HepG2 (cell line): ENCODE measurements around the gene LDAH. TPM values are rescaled to one million over a fixed set of nuclear protein-coding genes. Genes with fewer than 3 reads are reported as not detected.
A peak's percentile ranks its signal among the peaks of the same experiment; 100 is the strongest.

Experiments used
- ATAD3A ChIP-seq: sonication (generic); formaldehyde crosslinking; IDR thresholded peaks from 2 replicates; pipeline ENCODE4 v1.4.0; 2020; ENCODE audit warnings: missing genetic modification reagents
- ETV5 ChIP-seq: IDR thresholded peaks from 2 replicates; pipeline ENCODE4 v1.6.1; 2018; ENCODE audit warnings: missing biosample characterization, missing genetic modification reagents, inconsistent platforms, borderline replicate concordance
- GZF1 ChIP-seq: sonication (generic); formaldehyde crosslinking; IDR thresholded peaks from 2 replicates; pipeline ENCODE4 v1.5.1; 2020; ENCODE audit warnings: mild to moderate bottlenecking, missing genetic modification reagents
- KAT8 ChIP-seq: IDR thresholded peaks from 2 replicates; pipeline ENCODE4 v1.6.1; 2016; ENCODE audit warnings: missing genetic modification reagents, missing compliant biosample characterization
- NFATC3 ChIP-seq: sonication (generic); formaldehyde crosslinking; IDR thresholded peaks from 2 replicates; pipeline ENCODE4 v1.5.1; 2020; ENCODE audit warnings: mild to moderate bottlenecking, missing genetic modification reagents
- XRCC5 ChIP-seq: fragments of 200-400 bp; formaldehyde crosslinking; optimal IDR thresholded peaks from 2 replicates; pipeline ENCODE3; 2017; ENCODE audit warnings: mild to moderate bottlenecking, low read length
- ZNF160 ChIP-seq: sonication (generic); formaldehyde crosslinking; IDR thresholded peaks from 2 replicates; pipeline ENCODE4 v1.8.0; 2022; ENCODE audit warnings: mild to moderate bottlenecking, inconsistent platforms, missing genetic modification reagents
- ZNF205 ChIP-seq: IDR thresholded peaks from 2 replicates; pipeline ENCODE4 v1.6.1; 2018; ENCODE audit warnings: missing biosample characterization, missing genetic modification reagents
- ZNF274 ChIP-seq: sonication (generic); formaldehyde crosslinking; IDR thresholded peaks from 2 replicates; pipeline ENCODE4 v1.5.1; 2020; ENCODE audit warnings: mild to moderate bottlenecking, missing genetic modification reagents
- ZNF317 ChIP-seq: sonication (generic); formaldehyde crosslinking; IDR thresholded peaks from 2 replicates; pipeline ENCODE4 v1.5.0; 2020; ENCODE audit warnings: mild to moderate bottlenecking, missing genetic modification reagents
- ZNF746 ChIP-seq: sonication (generic); formaldehyde crosslinking; IDR thresholded peaks from 2 replicates; pipeline ENCODE4 v1.8.0; 2022; ENCODE audit warnings: mild to moderate bottlenecking, missing genetic modification reagents
- polyA plus RNA-seq, 8 experiments: library from polyadenylated mRNA; depleted of rRNA in 3 of 8; stranded (reverse) in 7 of 8; unstranded in 1 of 8; fragments of >200 nt; fragmentation: Illumina TruSeq in 4 of 8; extraction: Trizol in 4 of 8; gene quantifications; 2 replicates each; pipeline versions ENCODE4 v1.2.1 to v1.2.3, GENCODE V29; 2011 to 2016; ENCODE audit warnings: low read depth in 4 of 8, missing spikeins in 1 of 8, mixed read lengths in 1 of 8; ENCODE audit not compliant: insufficient read depth in 1 of 8
- total RNA-seq, 5 experiments: library from RNA; depleted of rRNA; stranded (reverse); fragments of >200 nt; fragmentation: Illumina TruSeq; extraction: Trizol; gene quantifications; 2 replicates each; pipeline ENCODE4 v1.2.3, GENCODE V29; 2016; ENCODE audit warnings: low read depth in 1 of 5
- TF ChIP-seq, protein P1 (sequence below): sonication (generic); formaldehyde crosslinking; IDR thresholded peaks from 2 replicates; pipeline ENCODE4 v1.9.0; 2021; ENCODE audit warnings: missing genetic modification reagents, borderline replicate concordance
- TF ChIP-seq, protein P2 (sequence below): sonication (generic); formaldehyde crosslinking; IDR thresholded peaks from 2 replicates; pipeline ENCODE4 v1.4.0; 2020; ENCODE audit warnings: missing genetic modification reagents
- TF ChIP-seq, protein P3 (sequence below): sonication (generic); formaldehyde crosslinking; conservative IDR thresholded peaks from 2 replicates; pipeline ENCODE4 v1.8.0; 2022; ENCODE audit warnings: mild to moderate bottlenecking, moderate library complexity, missing genetic modification reagents
- TF ChIP-seq, protein P4 (sequence below): sonication (generic); formaldehyde crosslinking; IDR thresholded peaks from 2 replicates; pipeline ENCODE4 v1.5.1; 2020; ENCODE audit warnings: mild to moderate bottlenecking, missing genetic modification reagents
- TF ChIP-seq, protein P5 (sequence below): sonication (generic); formaldehyde crosslinking; IDR thresholded peaks from 2 replicates; pipeline ENCODE4 v1.5.0; 2020; ENCODE audit warnings: mild to moderate bottlenecking, missing genetic modification reagents, borderline replicate concordance

LDAH gene
- total and polyA plus RNA-seq, 2 of the 13 experiments (the other 11 are each of a cell fraction or from before 2014, with no cell fraction given), result 28.8 to 46.2 TPM

DNA sequence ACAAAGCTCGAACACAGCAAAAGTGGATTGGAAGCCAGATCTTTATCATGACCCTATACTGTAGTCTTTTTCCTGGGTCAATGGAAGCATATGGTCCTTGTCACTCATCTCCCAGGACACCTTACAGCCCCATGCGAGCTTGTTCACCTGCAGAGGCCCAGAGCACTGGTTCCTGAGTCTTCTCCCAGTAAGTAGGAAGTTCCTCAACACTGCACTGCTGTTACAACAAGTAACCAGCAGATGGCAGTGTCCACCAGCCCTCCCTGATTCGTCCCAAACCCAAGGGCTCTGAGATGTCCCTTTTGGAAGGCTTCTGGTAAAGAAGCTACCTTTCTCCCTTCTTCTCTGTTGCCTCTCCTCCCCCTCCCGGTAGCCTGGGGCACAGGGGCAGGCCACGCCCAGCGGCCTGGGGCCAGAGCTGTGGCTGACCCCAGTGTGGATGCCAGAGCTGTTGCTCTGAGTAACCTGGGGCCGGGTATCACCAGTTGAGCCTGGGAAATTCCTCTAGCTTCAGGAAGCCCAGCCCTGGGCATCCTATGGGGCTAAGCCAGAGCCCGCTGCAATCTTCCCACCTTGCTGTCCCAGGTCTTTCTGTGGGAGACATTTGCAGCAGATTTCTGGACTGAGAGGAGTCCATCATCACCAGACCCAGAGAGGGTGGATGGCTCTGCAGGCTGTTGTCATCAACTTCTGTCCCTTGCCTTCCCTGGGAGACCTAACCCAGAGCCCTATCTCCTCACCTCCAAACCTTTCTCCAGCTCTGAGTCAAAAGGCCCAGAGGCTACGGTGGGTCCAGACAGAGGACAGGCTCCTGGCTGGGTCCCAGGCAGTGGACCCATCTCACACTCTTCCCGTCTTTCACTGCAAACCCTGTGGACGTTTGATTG lies 161.2 kb downstream of the LDAH start (continued):
- TF ChIP-seq ZNF746 (0 out of 2 replicates have a peak, but pooled peaks have one; percentile 33), ZNF274 (no peak), ATAD3A (no peak), ZNF160 (CRISPR knock-in tag) (0 out of 2 replicates have a peak, but pooled peaks have one; percentile 41), XRCC5 (peak; percentile 81), ZNF205 (CRISPR knock-in tag) (peak; percentile 36; the same call in 1 of the 2 replicates), KAT8 (CRISPR knock-in tag) (peak; percentile 27; the same call in 1 of the 2 replicates), ZNF317 (CRISPR knock-in tag) (no peak), NFATC3 (CRISPR knock-in tag) (peak; percentile 69; the same call in 1 of the 2 replicates), ETV5 (CRISPR knock-in tag) (no peak), GZF1 (CRISPR knock-in tag) (no peak)
- TF ChIP-seq, protein P1, sequence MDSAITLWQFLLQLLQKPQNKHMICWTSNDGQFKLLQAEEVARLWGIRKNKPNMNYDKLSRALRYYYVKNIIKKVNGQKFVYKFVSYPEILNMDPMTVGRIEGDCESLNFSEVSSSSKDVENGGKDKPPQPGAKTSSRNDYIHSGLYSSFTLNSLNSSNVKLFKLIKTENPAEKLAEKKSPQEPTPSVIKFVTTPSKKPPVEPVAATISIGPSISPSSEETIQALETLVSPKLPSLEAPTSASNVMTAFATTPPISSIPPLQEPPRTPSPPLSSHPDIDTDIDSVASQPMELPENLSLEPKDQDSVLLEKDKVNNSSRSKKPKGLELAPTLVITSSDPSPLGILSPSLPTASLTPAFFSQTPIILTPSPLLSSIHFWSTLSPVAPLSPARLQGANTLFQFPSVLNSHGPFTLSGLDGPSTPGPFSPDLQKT (CRISPR knock-in tag), result no peak
- TF ChIP-seq, protein P2, sequence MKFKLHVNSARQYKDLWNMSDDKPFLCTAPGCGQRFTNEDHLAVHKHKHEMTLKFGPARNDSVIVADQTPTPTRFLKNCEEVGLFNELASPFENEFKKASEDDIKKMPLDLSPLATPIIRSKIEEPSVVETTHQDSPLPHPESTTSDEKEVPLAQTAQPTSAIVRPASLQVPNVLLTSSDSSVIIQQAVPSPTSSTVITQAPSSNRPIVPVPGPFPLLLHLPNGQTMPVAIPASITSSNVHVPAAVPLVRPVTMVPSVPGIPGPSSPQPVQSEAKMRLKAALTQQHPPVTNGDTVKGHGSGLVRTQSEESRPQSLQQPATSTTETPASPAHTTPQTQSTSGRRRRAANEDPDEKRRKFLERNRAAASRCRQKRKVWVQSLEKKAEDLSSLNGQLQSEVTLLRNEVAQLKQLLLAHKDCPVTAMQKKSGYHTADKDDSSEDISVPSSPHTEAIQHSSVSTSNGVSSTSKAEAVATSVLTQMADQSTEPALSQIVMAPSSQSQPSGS (CRISPR knock-in tag), result peak; percentile 65; the same call in 1 of the 2 replicates
- TF ChIP-seq, protein P3, sequence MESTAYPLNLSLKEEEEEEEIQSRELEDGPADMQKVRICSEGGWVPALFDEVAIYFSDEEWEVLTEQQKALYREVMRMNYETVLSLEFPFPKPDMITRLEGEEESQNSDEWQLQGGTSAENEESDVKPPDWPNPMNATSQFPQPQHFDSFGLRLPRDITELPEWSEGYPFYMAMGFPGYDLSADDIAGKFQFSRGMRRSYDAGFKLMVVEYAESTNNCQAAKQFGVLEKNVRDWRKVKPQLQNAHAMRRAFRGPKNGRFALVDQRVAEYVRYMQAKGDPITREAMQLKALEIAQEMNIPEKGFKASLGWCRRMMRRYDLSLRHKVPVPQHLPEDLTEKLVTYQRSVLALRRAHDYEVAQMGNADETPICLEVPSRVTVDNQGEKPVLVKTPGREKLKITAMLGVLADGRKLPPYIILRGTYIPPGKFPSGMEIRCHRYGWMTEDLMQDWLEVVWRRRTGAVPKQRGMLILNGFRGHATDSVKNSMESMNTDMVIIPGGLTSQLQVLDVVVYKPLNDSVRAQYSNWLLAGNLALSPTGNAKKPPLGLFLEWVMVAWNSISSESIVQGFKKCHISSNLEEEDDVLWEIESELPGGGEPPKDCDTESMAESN (CRISPR knock-in tag), result 0 out of 2 replicates have a peak, but pooled peaks have one; percentile 56
- TF ChIP-seq, protein P4, sequence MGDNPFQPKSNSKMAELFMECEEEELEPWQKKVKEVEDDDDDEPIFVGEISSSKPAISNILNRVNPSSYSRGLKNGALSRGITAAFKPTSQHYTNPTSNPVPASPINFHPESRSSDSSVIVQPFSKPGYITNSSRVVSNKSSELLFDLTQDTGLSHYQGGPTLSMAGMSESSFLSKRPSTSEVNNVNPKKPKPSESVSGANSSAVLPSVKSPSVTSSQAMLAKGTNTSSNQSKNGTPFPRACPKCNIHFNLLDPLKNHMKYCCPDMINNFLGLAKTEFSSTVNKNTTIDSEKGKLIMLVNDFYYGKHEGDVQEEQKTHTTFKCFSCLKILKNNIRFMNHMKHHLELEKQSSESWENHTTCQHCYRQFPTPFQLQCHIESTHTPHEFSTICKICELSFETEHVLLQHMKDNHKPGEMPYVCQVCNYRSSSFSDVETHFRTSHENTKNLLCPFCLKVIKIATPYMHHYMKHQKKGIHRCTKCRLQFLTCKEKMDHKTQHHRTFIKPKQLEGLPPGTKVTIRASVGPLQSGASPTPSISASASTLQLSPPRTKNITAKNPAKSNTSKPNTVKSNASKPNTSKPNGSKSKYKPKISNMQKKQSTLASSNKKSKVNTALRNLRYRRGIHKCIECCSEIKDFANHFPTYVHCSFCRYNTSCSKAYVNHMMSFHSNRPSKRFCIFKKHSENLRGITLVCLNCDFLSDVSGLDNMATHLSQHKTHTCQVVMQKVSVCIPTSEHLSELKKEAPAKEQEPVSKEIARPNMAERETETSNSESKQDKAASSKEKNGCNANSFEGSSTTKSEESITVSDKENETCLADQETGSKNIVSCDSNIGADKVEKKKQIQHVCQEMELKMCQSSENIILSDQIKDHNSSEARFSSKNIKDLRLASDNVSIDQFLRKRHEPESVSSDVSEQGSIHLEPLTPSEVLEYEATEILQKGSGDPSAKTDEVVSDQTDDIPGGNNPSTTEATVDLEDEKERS, result peak; percentile 71; the same call in 1 of the 2 replicates
- TF ChIP-seq, protein P5, sequence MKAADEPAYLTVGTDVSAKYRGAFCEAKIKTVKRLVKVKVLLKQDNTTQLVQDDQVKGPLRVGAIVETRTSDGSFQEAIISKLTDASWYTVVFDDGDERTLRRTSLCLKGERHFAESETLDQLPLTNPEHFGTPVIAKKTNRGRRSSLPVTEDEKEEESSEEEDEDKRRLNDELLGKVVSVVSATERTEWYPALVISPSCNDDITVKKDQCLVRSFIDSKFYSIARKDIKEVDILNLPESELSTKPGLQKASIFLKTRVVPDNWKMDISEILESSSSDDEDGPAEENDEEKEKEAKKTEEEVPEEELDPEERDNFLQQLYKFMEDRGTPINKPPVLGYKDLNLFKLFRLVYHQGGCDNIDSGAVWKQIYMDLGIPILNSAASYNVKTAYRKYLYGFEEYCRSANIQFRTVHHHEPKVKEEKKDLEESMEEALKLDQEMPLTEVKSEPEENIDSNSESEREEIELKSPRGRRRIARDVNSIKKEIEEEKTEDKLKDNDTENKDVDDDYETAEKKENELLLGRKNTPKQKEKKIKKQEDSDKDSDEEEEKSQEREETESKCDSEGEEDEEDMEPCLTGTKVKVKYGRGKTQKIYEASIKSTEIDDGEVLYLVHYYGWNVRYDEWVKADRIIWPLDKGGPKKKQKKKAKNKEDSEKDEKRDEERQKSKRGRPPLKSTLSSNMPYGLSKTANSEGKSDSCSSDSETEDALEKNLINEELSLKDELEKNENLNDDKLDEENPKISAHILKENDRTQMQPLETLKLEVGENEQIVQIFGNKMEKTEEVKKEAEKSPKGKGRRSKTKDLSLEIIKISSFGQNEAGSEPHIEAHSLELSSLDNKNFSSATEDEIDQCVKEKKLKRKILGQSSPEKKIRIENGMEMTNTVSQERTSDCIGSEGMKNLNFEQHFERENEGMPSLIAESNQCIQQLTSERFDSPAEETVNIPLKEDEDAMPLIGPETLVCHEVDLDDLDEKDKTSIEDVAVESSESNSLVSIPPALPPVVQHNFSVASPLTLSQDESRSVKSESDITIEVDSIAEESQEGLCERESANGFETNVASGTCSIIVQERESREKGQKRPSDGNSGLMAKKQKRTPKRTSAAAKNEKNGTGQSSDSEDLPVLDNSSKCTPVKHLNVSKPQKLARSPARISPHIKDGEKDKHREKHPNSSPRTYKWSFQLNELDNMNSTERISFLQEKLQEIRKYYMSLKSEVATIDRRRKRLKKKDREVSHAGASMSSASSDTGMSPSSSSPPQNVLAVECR (CRISPR knock-in tag), result peak; percentile 32; the same call in 1 of the 2 replicates
